ENCODE results near the gene CTIF.
A peak's percentile ranks its signal among the peaks of the same experiment; 100 is the strongest.

- TF ChIP-seq POLR2AphosphoS5 (IDR thresholded peaks at IDR 0.05; ENCODE audit: low read depth) (no peak), CTCF (conservative IDR thresholded peaks at IDR 0.05; ENCODE audit: low read depth in 2 of 2) (0 out of 4 replicates have a peak, but pooled peaks of 1 of the 2 experiments have one; percentile 0), REST (IDR thresholded peaks at IDR 0.05; ENCODE audit: unreplicated experiment) (no peak), EZH2phosphoT487 (IDR thresholded peaks at IDR 0.05; ENCODE audit: unreplicated experiment) (no peak), CREB1 (CRISPR knock-in tag; IDR thresholded peaks at IDR 0.05; ENCODE audit: low read depth) (no peak), STAT1 (IDR thresholded peaks at IDR 0.05; ENCODE audit: unreplicated experiment) (no peak), EZH2 (IDR thresholded peaks at IDR 0.05; ENCODE audit: low read depth, unreplicated experiment) (no peak), ETS1 (IDR thresholded peaks at IDR 0.05) (no peak), JUNB (IDR thresholded peaks at IDR 0.05; ENCODE audit: unreplicated experiment) (no peak)
Observed at GRCh38 chr18:48541026-48541746, 2.4 kb downstream of the CTIF start.
